Activated CD4-positive, alpha-beta T cell treated with anti-CD3 and anti-CD28 coated beads, Interleukin-2, Interleukin-4, amounts not matched to agents 100 ng/mL and 50 ng/mL, durations not matched to agents 16 hours and 8 hours (primary cell): ENCODE results near the gene BPIFA3.

Experiments
- DNase-seq: peaks from one replicate; pipeline ENCODE4 v3.0.0-alpha.2; 2020; ENCODE audit warnings: low spot score

BPIFA3 gene

DNA sequence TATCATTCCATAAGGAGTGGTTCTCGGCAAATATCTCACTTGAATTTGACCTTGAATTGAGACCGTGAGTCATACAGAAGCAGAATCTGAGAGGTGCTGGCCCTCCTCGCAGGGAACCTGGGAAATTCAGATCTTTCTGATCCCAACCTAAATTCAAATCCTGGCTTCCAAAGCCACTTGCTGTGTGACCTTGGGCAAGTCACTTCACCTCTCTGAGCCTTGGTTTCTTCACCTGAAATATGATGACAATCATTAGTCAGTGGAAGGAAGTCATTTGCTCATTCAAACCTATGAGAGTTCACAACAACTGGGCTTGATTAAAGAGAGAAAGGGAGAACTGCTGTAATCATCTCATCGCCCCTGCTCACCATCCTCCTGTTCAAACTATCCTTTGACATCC is 7.2 kb downstream of the BPIFA3 start:
- no peak for DNase-seq

DNA sequence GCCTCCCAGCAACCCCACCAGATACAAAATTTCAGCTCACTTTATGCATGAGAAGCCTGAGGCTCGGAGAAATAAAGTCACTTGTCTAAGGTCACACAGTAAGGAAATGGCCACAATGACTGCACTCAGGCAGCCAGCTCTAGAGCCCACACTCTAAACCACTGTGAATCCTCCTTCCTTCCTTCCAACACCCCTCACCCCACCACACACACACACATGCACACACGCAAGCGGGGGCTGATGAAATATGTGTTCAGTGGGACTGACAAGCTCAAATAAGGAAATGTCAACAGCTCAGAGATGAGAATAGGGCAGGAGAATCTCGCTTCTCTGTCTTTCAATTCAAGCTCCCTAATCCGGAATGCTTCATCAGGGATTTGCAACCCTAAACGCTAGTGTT is 12.7 kb downstream of the BPIFA3 start:
- DNase-seq = no peak

- no peak for DNase-seq
These were observed 14.1 kb downstream of the BPIFA3 start for GRCh38 chr20:33231237-33231636.

DNA sequence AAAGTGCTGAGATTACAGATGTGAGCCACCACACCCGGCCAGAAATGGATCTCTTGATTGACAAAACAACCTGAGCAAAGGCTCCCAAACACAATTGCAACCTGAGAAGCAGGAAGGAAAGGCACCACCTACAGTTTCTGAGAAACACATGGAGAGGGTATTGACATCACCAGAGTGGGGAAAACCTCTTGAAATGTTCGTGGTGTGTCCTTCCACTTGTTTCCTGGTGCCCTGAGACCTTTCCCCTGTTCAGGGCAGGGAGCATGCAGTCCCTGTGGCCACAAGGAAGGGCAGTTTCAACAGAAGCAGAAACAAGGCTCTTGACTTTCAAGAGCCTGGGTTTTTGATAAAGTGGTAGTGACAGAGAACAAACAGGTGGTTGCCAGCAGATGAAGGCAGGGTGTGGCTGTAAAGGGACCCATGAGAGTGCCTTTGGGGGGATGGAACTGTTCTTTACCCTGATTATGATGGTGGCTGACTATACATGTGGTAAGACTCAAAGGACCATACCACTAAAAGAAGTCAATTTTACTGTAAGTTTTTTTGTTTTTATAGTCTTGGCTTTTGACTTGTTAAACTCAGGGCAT is 15.4 kb downstream of the BPIFA3 start:
- no peak for DNase-seq

DNA sequence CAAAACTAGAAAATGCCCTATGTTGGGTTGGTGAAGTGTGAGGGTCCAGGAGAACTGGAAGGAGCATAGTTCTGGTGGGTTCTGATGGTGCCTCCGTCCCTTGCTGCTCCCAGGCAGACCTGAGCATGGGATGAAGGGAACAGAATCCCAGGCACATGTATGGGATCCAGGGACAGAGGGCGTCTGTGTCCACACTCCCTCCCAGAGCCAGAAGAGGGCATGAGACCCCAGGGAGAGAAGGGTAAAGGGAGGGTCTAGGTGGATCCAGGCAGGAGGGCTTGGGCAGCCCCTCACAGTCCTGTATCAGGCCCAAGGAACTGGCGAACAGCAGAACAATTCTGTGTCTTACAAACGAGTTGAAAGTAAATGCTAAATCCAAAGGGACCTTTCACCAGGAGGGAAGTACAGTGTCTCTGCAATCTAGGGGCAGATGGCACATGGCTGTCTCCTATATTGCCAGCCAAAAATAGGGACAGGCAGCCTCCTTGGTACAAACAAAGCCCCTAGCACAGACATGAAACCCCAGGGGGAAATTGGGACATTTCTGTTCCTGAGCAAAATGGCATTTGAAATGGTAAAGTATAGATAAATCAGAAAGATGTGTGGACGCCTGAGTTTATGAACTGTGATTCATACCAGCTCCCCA is 16.1 kb downstream of the BPIFA3 start:
- DNase-seq = no peak

DNA sequence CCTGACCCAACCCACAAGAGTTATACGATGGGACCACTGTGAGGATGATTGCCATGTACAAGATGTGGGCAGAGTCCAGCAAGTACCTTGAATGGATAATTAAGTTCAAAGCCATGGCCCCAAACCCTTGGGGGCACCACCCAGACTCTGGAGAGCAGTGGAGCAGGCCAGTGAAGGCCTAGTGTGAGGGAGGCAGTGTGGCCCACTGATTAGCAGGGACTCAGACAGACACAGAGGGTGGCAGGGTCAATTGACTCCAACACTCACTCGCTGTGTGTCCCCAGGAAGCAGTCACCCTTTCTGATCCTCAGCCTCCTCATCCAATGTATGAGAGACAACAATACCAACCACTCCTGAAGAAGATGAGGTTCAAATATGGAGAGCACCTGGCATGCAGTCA is 16.9 kb downstream of the BPIFA3 start:
- DNase-seq = no peak

DNA sequence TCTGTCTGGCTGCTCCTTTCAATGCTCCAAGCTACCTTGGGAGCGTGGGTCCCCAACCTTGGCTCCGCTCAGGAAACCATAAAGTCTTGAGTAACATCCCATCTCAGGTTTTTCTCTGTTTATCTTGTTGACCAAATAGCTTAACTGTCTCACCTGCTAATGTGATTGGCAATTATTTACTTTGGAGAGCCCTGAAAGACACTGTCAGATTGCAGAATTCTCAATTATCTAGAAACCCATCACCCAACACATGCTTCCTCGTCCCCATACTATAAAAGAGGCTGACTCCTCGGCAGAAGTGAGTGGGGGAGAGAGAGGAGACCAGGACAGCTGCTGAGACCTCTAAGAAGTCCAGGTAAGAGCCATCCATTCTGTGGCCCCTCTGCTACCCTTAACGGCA is 18.5 kb downstream of the BPIFA3 start, which contains the start of gene BPIFA1:
TSS of gene BPIFA1 (plus strand) at position 301 of the 400 bp plus-strand sequence. CDS start 1,716 bp downstream, outside the sequence.
- DNase-seq = no peak

DNA sequence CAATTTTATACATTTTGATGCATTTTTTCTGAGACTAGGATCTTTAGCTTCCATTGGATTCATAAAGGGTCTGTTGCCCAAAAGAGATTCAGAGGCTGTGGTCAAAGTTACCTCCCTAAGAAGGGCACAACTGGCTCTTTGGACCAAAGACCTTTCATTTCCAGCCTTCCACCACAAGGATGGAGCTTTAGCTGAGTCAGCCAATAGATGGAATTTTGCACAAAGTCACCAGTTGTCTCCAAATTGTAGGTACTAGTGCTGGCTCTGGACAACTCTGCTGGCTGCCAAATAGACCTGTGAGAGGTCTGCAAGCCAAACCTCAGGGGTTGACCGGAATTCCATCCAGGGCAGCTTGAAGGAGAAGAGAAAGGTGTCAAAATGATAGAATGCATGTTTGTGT is 19.2 kb downstream of the BPIFA3 start:
- no peak for DNase-seq

GRCh38 chr20:33237989-33238388 is 20.8 kb downstream of the BPIFA3 start:
- no peak for DNase-seq

GRCh38 chr20:33239418-33239817 is 22.3 kb downstream of the BPIFA3 start:
- no peak for DNase-seq

DNA sequence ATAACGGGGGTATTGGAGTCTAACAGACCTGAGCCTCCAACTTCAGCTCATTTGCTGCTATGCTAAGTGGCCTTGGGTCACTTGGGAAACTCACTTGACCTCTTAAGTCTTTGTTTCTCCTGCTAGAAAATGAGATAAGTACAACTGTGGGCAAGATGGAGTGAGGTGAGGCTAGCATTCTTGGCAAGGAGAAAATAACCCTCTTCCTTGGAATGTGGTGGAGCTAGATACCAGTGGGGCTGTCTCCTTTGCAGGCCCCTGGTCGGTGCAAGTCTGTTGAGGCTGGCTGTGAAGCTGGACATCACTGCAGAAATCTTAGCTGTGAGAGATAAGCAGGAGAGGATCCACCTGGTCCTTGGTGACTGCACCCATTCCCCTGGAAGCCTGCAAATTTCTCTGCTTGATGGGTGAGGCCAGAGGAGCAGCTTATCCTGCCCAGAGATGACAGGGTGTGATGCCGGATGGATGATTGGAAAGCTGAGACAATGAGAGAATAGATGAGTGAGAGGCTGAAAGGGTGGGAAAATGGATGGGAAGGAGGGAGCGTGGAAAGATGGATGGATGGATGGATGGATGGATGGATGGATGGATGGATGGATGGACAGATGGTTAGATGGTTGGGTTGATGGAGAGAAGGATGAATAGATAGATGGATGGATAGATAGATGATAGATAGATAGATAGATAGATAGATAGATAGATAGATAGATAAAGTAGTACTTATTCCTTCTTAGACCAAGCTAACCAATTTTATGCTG is 23.0 kb downstream of the BPIFA3 start:
- no peak for DNase-seq

DNA sequence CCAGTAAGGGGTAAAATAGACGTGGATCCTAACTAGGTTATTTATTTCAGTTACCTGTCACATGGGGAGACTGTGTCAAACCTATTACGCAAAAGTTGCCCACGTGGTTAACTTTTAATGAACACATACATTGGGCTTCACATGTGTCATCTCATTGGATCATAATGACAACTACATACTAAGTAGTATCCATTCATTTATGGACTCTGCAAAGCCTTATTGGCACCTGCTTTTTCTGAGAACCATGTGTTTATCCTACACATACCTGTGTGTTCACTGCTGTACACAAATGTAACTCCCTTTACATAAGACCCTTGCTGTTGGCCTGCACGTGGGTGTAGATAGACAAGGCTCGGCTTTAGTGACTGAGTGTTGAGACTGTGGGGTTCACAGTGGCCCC is 23.8 kb downstream of the BPIFA3 start:
- no peak for DNase-seq

DNA sequence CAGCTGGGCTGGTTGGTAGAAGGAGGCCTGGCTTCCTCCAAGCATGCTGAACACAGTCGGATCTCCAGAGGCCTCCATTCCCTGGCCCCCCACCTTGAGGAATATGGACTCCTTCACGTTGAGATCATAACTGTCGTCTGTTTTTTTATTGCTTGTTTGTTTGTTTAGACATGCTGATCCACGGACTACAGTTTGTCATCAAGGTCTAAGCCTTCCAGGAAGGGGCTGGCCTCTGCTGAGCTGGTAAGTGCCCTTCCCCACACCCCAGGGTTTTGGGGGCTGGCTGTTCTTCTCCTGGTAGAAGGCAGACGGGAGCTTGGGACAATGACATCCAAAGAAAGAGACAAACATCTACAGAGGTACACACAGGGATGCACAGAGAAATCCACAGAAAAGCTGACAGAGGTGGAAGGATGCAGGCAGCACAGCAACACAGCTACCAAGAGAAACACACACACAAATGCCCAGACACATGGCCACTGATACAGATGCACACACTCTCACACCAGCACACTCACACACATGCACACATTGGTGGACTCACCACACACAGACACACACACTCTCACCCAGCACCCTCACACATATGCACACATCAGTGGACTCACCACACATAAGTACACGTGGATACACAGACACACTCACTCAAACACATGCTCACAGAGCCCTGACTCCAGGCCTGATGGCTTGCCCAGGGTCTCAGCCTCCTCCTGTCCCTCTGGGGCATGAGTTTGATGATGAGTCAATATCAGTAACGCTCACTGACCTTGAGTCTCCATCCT is 25.4 kb downstream of the BPIFA3 start:
- no peak for DNase-seq

- DNase-seq = no peak
These were observed 28.9 kb downstream of the BPIFA3 start for GRCh38 chr20:33246077-33246476.

GRCh38 chr20:33249456-33249855 is 32.3 kb downstream of the BPIFA3 start:
- no peak for DNase-seq

- no peak for DNase-seq
These were observed 33.5 kb downstream of the BPIFA3 start for GRCh38 chr20:33250666-33251065.

DNA sequence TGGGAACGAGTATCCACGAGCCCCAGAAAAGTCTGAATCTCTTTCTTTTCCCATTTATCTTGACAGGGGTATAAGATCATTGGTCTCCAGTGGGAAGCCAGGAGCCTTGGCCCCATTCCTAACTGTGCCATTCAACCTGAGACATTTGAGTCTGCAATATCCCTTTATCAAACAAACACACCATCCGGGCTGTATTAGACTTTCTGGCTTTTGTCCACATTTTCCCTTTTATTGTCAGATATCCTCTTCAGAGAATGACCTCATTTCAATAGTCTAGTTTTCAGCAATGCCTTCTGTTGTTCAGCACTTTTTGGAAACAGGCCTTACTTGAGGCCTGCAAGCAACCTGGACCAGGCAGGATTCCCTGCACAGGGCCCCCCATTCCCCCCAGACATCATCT is 34.3 kb downstream of the BPIFA3 start:
- no peak for DNase-seq

- DNase-seq = no peak
These were observed 35.3 kb downstream of the BPIFA3 start for GRCh38 chr20:33252460-33252859.

DNA sequence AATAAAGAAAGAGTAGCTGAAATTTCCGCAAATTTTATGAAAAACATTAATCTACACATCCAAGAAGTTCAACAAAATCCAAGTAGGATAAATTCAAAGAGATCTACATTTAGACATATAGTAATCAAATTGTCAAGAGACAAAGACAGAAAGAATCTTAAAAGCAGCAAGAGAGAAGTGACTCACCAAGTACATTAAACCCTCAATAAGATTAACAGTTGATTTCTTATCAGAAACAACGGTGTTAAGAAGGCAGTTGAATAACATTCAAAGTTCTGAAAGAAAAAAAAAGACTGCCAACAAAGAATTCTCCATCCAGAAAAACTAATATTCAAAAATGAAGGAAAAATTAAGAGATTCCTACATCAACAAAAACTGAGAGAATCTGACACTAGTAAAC is 37.9 kb downstream of the BPIFA3 start:
- no peak for DNase-seq

- no peak for DNase-seq
These were observed 40.1 kb downstream of the BPIFA3 start for GRCh38 chr20:33257237-33257636.

DNA sequence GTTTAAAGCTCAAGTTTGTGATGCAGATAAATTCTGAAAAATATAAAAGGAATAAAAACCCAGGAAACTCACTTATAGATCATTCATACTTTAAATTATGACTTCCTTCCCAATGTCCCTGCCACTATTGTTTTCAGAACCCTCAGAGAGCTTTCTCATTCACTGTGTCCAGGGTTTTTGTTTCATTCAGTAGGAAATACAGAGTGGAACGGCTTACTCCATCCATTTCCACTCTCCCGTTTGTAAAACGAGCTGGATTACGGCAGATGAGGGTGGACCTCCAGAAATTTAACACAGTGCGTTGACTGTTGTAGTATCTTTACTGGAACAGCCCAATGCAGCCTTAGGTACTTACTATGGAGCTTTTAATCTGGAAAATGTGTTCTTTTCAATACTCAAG is 42.2 kb downstream of the BPIFA3 start:
- DNase-seq = no peak

DNA sequence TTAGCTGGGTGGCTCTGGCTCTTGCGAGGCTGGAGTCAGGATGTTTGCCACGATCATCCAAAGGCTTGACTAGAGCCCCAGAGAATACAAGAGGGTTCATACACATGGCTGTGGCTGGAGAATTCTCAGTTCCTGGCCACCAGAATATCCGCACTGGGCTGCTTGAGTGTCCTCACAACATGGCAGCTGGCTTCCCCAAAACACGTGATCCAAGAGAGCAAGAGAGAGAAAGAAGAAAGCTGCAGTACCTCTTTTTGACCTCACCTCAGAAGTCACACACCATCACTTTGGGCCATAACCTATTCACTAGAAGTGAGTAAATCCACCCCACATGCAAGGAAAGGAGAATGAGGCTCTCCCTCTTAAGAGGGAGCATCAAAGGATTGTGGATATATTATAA is 44.3 kb downstream of the BPIFA3 start:
- no peak for DNase-seq

DNA sequence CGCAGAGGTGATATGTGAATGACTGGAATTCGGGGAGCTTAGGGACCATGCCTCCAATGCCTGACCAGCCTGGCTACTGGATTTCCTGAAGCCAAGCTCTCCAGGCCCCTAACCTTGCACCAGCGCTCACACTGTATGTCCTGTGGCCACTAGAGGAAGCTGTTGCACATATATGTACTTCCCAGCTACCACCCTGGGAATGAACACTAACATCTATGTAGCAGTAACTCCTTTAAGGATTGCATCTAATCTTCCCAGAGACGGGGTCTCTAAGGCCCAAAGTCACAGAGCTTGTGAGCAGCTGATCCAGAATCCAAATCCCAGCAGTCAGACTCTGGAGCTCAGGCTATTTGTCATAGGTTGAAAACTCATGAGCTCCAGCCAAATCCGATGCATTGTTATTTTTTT is 45.5 kb downstream of the BPIFA3 start:
- no peak for DNase-seq
